RWPE1 (cell line): ENCODE results near the gene FAM135A.
A peak's percentile ranks its signal among the peaks of the same experiment; 100 is the strongest.

Experiments used
- CTCF ChIA-PET: fragments of 350-600 bp; sonication (Branson Sonifier 250); formaldehyde crosslinking; extraction: SDS; loops from one replicate; lab custom pipeline; 2021; lab: Yijun Ruan, JAX
- POLR2A ChIA-PET: fragments of 400-600 bp; formaldehyde crosslinking; extraction: SDS; loops from one replicate; lab custom pipeline; 2020; ENCODE audit warnings: antibody characterized with exemption; ENCODE audit not compliant: low non-redundant PET; lab: Yijun Ruan, JAX
- DNase-seq: peaks from one replicate; pipeline ENCODE4 v3.0.0; 2012; ENCODE audit warnings: low spot score
- H3K27ac ChIP-seq: fragments of 450-650 bp; 2 replicates; pipeline ENCODE4 v1.5.1; 2017
- TF ChIP-seq, protein P1 (sequence below): fragments of 450-650 bp; conservative IDR thresholded peaks from 2 replicates; pipeline ENCODE4 v1.5.1; 2017; ENCODE audit warnings: low read depth, mild to moderate bottlenecking

The FAM135A gene

DNA sequence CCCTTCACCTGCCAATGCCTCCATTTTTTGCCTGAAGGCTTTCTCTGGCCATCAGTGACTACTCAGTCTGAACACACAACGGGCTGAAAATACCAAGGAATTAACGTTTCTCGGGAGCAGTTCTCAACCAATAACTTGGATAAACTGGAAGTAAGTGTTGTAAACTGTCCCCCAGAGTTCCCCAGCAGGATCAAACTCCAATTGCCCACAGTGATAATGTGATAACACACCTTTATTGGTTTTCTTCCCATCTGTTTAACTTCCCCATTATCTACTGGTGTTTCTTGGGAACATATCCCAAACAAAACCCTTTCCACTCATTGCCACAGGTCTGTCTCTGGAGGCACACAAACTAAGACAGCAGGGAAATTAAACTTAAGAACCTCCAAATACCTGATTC lies 21.8 kb upstream of the FAM135A start:
- ChIA-PET POLR2A (no interaction called here), CTCF (no interaction called here)

DNA sequence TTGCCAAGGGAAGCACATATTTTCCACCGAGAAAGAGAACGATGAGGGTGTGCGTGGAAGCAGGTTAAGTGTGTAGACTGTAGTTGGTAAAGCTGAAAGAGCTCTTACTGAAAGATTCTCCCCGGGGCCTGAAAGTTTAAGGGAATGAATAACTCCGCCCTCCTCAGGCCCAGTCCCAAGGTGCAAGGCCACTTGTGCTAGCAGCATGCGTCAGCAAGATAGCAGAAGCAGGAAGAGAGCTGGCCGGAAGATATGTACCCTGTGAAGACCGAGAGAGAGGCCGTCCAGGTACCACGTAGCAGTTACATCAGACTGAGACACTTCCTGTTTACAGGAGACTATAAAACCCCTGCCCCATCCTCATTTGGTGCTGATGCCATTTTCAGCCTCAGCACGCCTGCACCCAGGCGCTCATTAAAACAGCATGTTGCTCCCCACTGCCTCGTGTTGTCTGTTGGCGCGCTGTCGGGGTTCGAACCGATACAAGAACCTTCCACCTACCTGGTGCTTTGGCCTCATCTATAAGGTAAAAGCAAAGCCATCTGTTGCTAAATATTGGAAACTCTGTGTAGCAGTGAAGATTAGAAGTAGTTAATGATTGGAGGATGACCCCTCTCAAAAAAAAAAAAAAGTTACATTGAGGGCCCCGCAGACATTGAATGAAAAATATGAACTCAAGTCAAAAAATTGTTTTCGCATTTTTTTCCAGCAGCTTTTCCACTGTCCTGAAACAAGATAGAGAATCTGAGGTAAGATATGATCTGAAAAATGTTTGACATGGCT lies 18.6 kb upstream of the FAM135A start:
- ChIA-PET POLR2A (no interaction called here), CTCF (no interaction called here)
- DNase-seq = no peak
- H3K27ac ChIP-seq = no peak overlapping the region
- TF ChIP-seq, protein P1, sequence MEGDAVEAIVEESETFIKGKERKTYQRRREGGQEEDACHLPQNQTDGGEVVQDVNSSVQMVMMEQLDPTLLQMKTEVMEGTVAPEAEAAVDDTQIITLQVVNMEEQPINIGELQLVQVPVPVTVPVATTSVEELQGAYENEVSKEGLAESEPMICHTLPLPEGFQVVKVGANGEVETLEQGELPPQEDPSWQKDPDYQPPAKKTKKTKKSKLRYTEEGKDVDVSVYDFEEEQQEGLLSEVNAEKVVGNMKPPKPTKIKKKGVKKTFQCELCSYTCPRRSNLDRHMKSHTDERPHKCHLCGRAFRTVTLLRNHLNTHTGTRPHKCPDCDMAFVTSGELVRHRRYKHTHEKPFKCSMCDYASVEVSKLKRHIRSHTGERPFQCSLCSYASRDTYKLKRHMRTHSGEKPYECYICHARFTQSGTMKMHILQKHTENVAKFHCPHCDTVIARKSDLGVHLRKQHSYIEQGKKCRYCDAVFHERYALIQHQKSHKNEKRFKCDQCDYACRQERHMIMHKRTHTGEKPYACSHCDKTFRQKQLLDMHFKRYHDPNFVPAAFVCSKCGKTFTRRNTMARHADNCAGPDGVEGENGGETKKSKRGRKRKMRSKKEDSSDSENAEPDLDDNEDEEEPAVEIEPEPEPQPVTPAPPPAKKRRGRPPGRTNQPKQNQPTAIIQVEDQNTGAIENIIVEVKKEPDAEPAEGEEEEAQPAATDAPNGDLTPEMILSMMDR = no peak

More for the DNA sequence above, 21.8 kb upstream of the FAM135A start:
- no peak for DNase-seq
- TF ChIP-seq, protein P1 = no peak
- H3K27ac ChIP-seq = no peak overlapping the region

DNA sequence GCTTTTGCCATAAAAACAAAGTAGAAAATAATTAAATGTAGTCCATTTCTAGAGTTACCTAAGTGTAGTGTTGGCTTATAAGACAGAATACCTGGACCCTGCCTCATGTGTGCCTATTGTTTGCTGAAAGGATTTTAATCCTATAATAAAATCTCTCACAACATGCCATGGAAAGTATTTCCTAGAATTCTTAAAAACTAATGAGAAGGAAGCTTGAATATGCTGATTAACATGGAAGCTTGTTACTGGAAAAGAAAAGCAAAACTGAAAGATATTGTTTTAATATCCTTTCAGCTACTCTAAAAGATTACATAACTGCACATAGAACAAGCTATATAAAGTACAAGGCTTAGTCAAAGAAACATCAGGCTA lies 18.0 kb upstream of the FAM135A start:
- no peak for DNase-seq

DNA sequence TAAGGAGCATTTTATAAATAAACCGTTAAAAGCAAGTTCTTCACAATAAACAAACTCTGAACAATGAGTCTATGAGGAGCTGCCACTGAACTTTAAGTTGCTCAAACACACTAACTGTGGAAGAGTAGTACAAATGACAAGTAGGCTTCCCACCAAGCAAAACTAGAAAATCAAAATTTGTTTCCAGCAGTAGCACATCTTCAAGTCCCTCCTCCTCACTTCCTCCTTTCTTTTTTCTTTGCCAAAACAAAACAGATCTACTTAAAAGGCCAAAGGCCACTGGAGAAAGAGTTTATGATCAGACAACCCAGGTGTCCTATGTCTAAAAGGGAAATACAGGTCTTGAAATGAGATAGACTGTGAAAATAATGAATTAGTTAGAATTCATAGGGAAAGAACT lies 17.1 kb upstream of the FAM135A start:
- POLR2A ChIA-PET = no interaction called here
- TF ChIP-seq, protein P1 = no peak
- H3K27ac ChIP-seq = no peak overlapping the region
- CTCF ChIA-PET = interaction anchor here (0.6 kb wide), 1 partner anchor 15 kb away, joined by 3 read pairs; no protein-coding TSS in a partner anchor
- DNase-seq = no peak

More for the DNA sequence above, 18.0 kb upstream of the FAM135A start:
- no peak overlapping the region for H3K27ac ChIP-seq
- ChIA-PET CTCF (no interaction called here), POLR2A (no interaction called here)
- TF ChIP-seq, protein P1 = no peak

DNA sequence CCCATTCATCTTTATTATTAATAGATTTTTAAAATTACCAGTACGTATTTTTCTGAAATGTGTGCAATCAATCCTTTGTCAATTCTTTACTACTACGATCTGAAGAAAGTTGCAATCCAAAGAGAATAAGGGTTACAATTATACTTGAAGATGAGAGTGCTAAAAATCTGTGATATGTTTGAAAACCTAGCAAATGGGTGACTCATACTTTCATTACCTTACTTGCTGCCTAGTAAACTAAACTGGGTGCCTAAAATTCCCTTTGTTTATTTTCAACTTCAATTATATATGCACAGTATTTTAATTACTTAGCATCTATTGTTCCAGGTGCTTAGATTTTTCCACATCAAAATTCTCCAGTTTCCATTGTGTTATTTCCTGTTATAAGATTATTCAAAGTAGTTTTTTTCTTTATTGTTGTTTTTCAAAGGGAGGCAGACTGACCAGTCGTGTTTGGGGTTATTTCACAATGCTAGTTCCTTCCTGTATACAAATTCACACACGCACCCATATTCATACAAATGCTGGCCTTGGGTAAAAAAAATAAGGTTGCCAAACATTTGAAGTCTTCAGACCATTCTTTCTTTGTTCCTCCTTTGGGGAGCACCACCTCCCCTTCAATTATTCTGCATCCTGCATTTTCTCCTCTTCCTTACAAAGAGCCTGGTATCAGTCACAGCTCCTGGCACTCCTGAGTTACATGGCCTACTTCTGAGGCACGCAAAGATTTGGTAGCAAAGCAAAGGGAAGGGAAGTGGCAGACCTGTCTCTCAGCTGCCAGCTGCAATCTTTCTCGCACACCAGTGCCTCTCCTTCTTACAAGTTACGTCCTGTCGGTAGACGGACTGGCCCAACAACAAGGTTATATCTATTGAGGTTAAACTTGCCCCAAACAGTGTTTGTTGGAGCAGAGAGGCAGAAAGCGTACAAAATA lies 16.2 kb upstream of the FAM135A start:
- DNase-seq = peak; percentile 26
- H3K27ac ChIP-seq = peak overlapping the region; percentile 83
- CTCF ChIA-PET = no interaction called here
- POLR2A ChIA-PET = no interaction called here
- TF ChIP-seq, protein P1 = no peak
